Prostate gland (tissue), 2 donors: Measurements from ENCODE around the gene KCTD11. TPM values are rescaled to one million over a fixed set of nuclear protein-coding genes. Genes with fewer than 3 reads are reported as not detected.

Experiments used
- DNase-seq: peaks from one replicate; pipeline ENCODE4 v3.0.0-alpha.2; 2019; ENCODE audit warnings: low spot score
- H3K27ac ChIP-seq, 2 donors: fragments of 200-600 bp; sonication (generic); 2 replicates each; pipeline ENCODE4 v1.5.1; 2017 to 2019
- H3K27me3 ChIP-seq: fragments of 200-600 bp; sonication (generic); replicated peaks from 2 replicates; pipeline ENCODE4 v1.5.1; 2019; ENCODE audit not compliant: insufficient read depth
- H3K36me3 ChIP-seq, 2 donors: fragments of 200-600 bp; sonication (generic); 1 replicate in 1 of 2; 2 replicates in 1 of 2; pipeline versions ENCODE4 v1.5.1 to v1.8.1; 2017 to 2019
- H3K4me1 ChIP-seq: fragments of 200-600 bp; sonication (generic); replicated peaks from 2 replicates; pipeline ENCODE4 v1.5.1; 2019
- H3K4me3 ChIP-seq, 2 donors: fragments of 200-600 bp; sonication (generic); 2 replicates each; pipeline ENCODE4 v1.5.1; 2017 to 2019
- H3K9me3 ChIP-seq: fragments of 200-600 bp; sonication (generic); 2 replicates; pipeline ENCODE4 v1.5.1; 2017
- CTCF ChIP-seq, 4 experiments: fragments of 200-600 bp in 2 of 4; fragments of 450-650 bp in 2 of 4; sonication (generic) in 2 of 4; IDR thresholded peaks; 1 replicate in 3 of 4; 2 replicates in 1 of 4; pipeline ENCODE4 v1.5.1; 2016 to 2019; ENCODE audit warnings: antibody characterized with exemption in 4 of 4, mild to moderate bottlenecking in 2 of 4, moderate library complexity in 2 of 4
- POLR2A ChIP-seq: fragments of 450-650 bp; IDR thresholded peaks from one replicate; pipeline ENCODE4 v1.6.1; 2016; ENCODE audit warnings: antibody characterized with exemption, mild to moderate bottlenecking
- POLR2AphosphoS5 ChIP-seq: sonication (generic); formaldehyde crosslinking; IDR thresholded peaks from one replicate; pipeline ENCODE4 v1.6.1; 2017; ENCODE audit warnings: antibody characterized with exemption
- WGBS: methylation state at CpG from one replicate; pipeline ENCODE4 v1.1.5; 2018; 5-methylcytosine and 5-hydroxymethylcytosine counted together
- intact Hi-C: fragments of 100-400 bp; cut with DNase I; formaldehyde crosslinking; loops from one replicate; pipeline ENCODE4 v1.14.2; 2022
- total RNA-seq, 2 donors: library from RNA; depleted of rRNA; stranded (reverse); fragments of >200 nt; gene quantifications; one replicate each; pipeline ENCODE4 v1.1.0, GENCODE V29; 2016

Gene KCTD11
- total RNA-seq, 2 donors from 2014 or later, result 8.9 to 15.2 TPM

- Histone ChIP-seq H3K27me3 (no peaks in the 10 kb centered on the region), H3K27ac (no peak overlapping the region), H3K4me3 (no peak overlapping the region), H3K4me1 (peaks cover 5% of the 10 kb centered on the region), H3K36me3 (no peaks in the 10 kb centered on the region), H3K9me3 (no peaks in the 10 kb centered on the region)
- TF ChIP-seq POLR2A, result no peak
- TF ChIP-seq POLR2AphosphoS5, result no peak
- WGBS, result 77% methylated on average over 18 of the region's 18 CpGs
- DNase-seq, result no peak
- intact Hi-C loops, result loop anchor here (5.0 kb wide), 1 partner anchor 495 kb away; no protein-coding TSS in a partner anchor
Measured at GRCh38 chr17:7346761-7347614, 5.0 kb upstream of the KCTD11 start.

GRCh38 chr17:7347630-7348477 is 4.1 kb upstream of the KCTD11 start:
- H3K36me3 ChIP-seq, result no peaks in the 10 kb centered on the region
- TF ChIP-seq CTCF (IDR thresholded peaks at IDR 0.05) (no peak), POLR2AphosphoS5 (no peak), POLR2A (no peak)
- 71% methylated on average over 19 of the region's 19 CpGs for WGBS
- intact Hi-C loops, result loop anchor here (5.0 kb wide), 1 partner anchor 494 kb away; no protein-coding TSS in a partner anchor
- H3K27me3 ChIP-seq, result no peaks in the 10 kb centered on the region
- H3K4me3 ChIP-seq, result no peak overlapping the region
- peaks cover 5% of the 10 kb centered on the region for H3K4me1 ChIP-seq
- DNase-seq, result no peak
- no peak overlapping the region for H3K27ac ChIP-seq
- no peaks in the 10 kb centered on the region for H3K9me3 ChIP-seq

GRCh38 chr17:7348478-7349242 is 3.3 kb upstream of the KCTD11 start:
- TF ChIP-seq CTCF (IDR thresholded peaks at IDR 0.05) (no peak), POLR2A (no peak), POLR2AphosphoS5 (no peak)
- no peak overlapping the region for H3K27ac ChIP-seq
- intact Hi-C loops, result loop anchor here (5.0 kb wide), 1 partner anchor 494 kb away; no protein-coding TSS in a partner anchor
- no peaks in the 10 kb centered on the region for H3K9me3 ChIP-seq
- H3K4me3 ChIP-seq, result no peak overlapping the region
- H3K27me3 ChIP-seq, result no peaks in the 10 kb centered on the region
- 65% methylated on average over 19 of the region's 19 CpGs for WGBS
- H3K36me3 ChIP-seq, result no peaks in the 10 kb centered on the region
- H3K4me1 ChIP-seq, result peaks cover 7% of the 10 kb centered on the region
- DNase-seq, result no peak

- H3K36me3 ChIP-seq, result no peaks in the 10 kb centered on the region
- peak overlapping the region; percentile 49 to 94 for H3K4me3 ChIP-seq
- intact Hi-C loops, result loop anchor here (5.0 to 10.0 kb wide), 4 partner anchors 40 to 335 kb away; partner anchors contain the start of genes PLSCR3, POLR2A, SENP3 and SLC35G6
- TF ChIP-seq CTCF (IDR thresholded peaks at IDR 0.05) (peak in 1 of 4 experiments; percentile 38), POLR2AphosphoS5 (no peak)
- no peak for DNase-seq
- peaks cover 9% of the 10 kb centered on the region for H3K4me1 ChIP-seq
- 23% methylated on average over 10 of the region's 10 CpGs for WGBS
- no peaks in the 10 kb centered on the region for H3K9me3 ChIP-seq
- no peaks in the 10 kb centered on the region for H3K27me3 ChIP-seq
- H3K27ac ChIP-seq, result peak overlapping the region; percentile 97 to 98
Measured at GRCh38 chr17:7352503-7352889, 534 bp downstream of the KCTD11 start.
